HG03280 (cell line): ENCODE data around the gene ATP8B3.

Experiments used
- ATAC-seq: cut with Tn5 transposase; IDR thresholded peaks from one replicate; pipeline ENCODE4 v1.9.1; 2021; ENCODE audit warnings: mild to moderate bottlenecking, moderate library complexity; ENCODE audit not compliant: unreplicated experiment

ATP8B3 gene

GRCh38 chr19:1837222-1837565 is 25.1 kb upstream of the ATP8B3 start:
- ATAC-seq, result no peak

GRCh38 chr19:1836458-1837221 is 24.6 kb upstream of the ATP8B3 start:
- ATAC-seq, result no peak

GRCh38 chr19:1833540-1833939 is 21.5 kb upstream of the ATP8B3 start:
- no peak for ATAC-seq

- ATAC-seq, result no peak
Measured at GRCh38 chr19:1832046-1832663, 20.1 kb upstream of the ATP8B3 start.

- ATAC-seq, result no peak
Measured at GRCh38 chr19:1830978-1831377, 18.9 kb upstream of the ATP8B3 start.

GRCh38 chr19:1830568-1830967 is 18.5 kb upstream of the ATP8B3 start:
- no peak for ATAC-seq

- no peak for ATAC-seq
Measured at GRCh38 chr19:1829958-1830357, 17.9 kb upstream of the ATP8B3 start.

GRCh38 chr19:1828279-1829238 is 16.5 kb upstream of the ATP8B3 start:
- ATAC-seq, result no peak

GRCh38 chr19:1827566-1828278 is 15.6 kb upstream of the ATP8B3 start:
- ATAC-seq, result no peak

GRCh38 chr19:1826557-1827521 is 14.8 kb upstream of the ATP8B3 start:
- no peak for ATAC-seq

- no peak for ATAC-seq
Measured at GRCh38 chr19:1825909-1826556, 14.0 kb upstream of the ATP8B3 start.

GRCh38 chr19:1824252-1824622 is 12.2 kb upstream of the ATP8B3 start:
- ATAC-seq, result no peak

- no peak for ATAC-seq
Measured at GRCh38 chr19:1823539-1824251, 11.6 kb upstream of the ATP8B3 start.

GRCh38 chr19:1823020-1823419 is 10.9 kb upstream of the ATP8B3 start:
- no peak for ATAC-seq

GRCh38 chr19:1822210-1822609 is 10.1 kb upstream of the ATP8B3 start:
- no peak for ATAC-seq

GRCh38 chr19:1819341-1820255 is 7.5 kb upstream of the ATP8B3 start:
- ATAC-seq, result no peak

- ATAC-seq, result no peak
Measured at GRCh38 chr19:1818549-1819195, 6.6 kb upstream of the ATP8B3 start.
